H1 (cell line): ENCODE measurements around the gene TRPT1. TPM values are rescaled to one million over a fixed set of nuclear protein-coding genes. Genes with fewer than 3 reads are reported as not detected.

Experiments
- CTCF ChIA-PET: fragments of 300-600 bp; sonication (Branson Sonifier 250); formaldehyde crosslinking; loops from one replicate; lab custom pipeline; 2021; ENCODE audit not compliant: partially characterized antibody; lab: Charles Lee
- POLR2A ChIA-PET: fragments of 300-600 bp; sonication (Branson Sonifier 250); formaldehyde crosslinking; loops from one replicate; lab custom pipeline; 2021; ENCODE audit warnings: inconsistent platforms; ENCODE audit not compliant: partially characterized antibody; lab: Charles Lee
- DNase-seq, 2 experiments: peaks; one replicate each; pipeline versions ENCODE4 v3.0.0 to v3.0.0-alpha.2; 2010 to 2022; ENCODE audit warnings: low spot score in 2 of 2, low read depth in 1 of 2, mixed read lengths in 1 of 2
- FAIRE-seq: peaks from 2 replicates; lab custom pipeline; 2011; peaks lifted over from hg19 to GRCh38; lab: Jason Lieb, UNC
- H2AFZ ChIP-seq: 2 replicates; pipeline ENCODE4 v1.8.1; 2012; ENCODE audit warnings: low read length, inconsistent platforms
- H2AK5ac ChIP-seq: 2 replicates; pipeline ENCODE4 v1.6.1; 2013; ENCODE audit warnings: low read depth, low read length
- H2BK120ac ChIP-seq: replicated peaks from 2 replicates; pipeline ENCODE3; 2013; ENCODE audit warnings: low read depth, low read length, inconsistent platforms
- H2BK12ac ChIP-seq: 2 replicates; pipeline ENCODE4 v1.6.1; 2013; ENCODE audit warnings: low read depth, low read length
- H2BK15ac ChIP-seq: 2 replicates; pipeline ENCODE4 v1.6.1; 2013; ENCODE audit warnings: low read length
- H2BK20ac ChIP-seq: 2 replicates; pipeline ENCODE4 v1.6.1; 2013; ENCODE audit warnings: low read length
- H2BK5ac ChIP-seq: 2 replicates; pipeline ENCODE4 v1.6.1; 2013; ENCODE audit warnings: low read depth, low read length
- H3K14ac ChIP-seq: 2 replicates; pipeline ENCODE4 v1.6.1; 2013; ENCODE audit warnings: inconsistent platforms; ENCODE audit not compliant: insufficient read length
- H3K18ac ChIP-seq: 2 replicates; pipeline ENCODE4 v1.6.1; 2013; ENCODE audit warnings: low read length; ENCODE audit errors: extremely low read depth
- H3K23ac ChIP-seq: 2 replicates; pipeline ENCODE4 v1.6.1; 2013; ENCODE audit warnings: inconsistent platforms; ENCODE audit not compliant: insufficient read length
- H3K23me2 ChIP-seq: 2 replicates; pipeline ENCODE4 v1.6.1; 2013; ENCODE audit warnings: low read depth, low read length
- H3K27ac ChIP-seq: 2 replicates; pipeline ENCODE4 v1.6.1; 2011; ENCODE audit warnings: low read depth, low read length, inconsistent platforms
- H3K27me3 ChIP-seq, 4 experiments: replicated peaks in 1 of 4; 1 replicate in 1 of 4; 2 replicates in 3 of 4; pipeline versions ENCODE4 v1.6.1 to v1.8.1; 2011 to 2013; ENCODE audit warnings: low read length in 3 of 4, mild to moderate bottlenecking in 3 of 4, inconsistent platforms in 2 of 4, mixed read lengths in 2 of 4, moderate library complexity in 1 of 4; ENCODE audit not compliant: control insufficient read depth in 3 of 4, insufficient read depth in 3 of 4; ENCODE audit errors: extremely low read depth in 1 of 4
- H3K36me3 ChIP-seq, 4 experiments: 2 replicates each; pipeline versions ENCODE4 v1.6.1 to v1.8.1; 2011 to 2013; ENCODE audit warnings: mild to moderate bottlenecking in 4 of 4, low read length in 3 of 4, moderate library complexity in 2 of 4, control low read depth in 1 of 4, inconsistent platforms in 1 of 4; ENCODE audit not compliant: insufficient read depth in 4 of 4, control insufficient read depth in 2 of 4
- H3K4ac ChIP-seq: replicated peaks from 2 replicates; pipeline ENCODE3; 2013; ENCODE audit warnings: low read length, low read depth, mixed read lengths, inconsistent platforms; ENCODE audit not compliant: insufficient read length
- H3K4me1 ChIP-seq, 4 experiments: replicated peaks in 1 of 4; 1 replicate in 1 of 4; 2 replicates in 3 of 4; pipeline versions ENCODE4 v1.6.1 to v1.8.1; 2011 to 2013; ENCODE audit warnings: low read length in 3 of 4, inconsistent platforms in 2 of 4, mixed read lengths in 1 of 4; ENCODE audit not compliant: insufficient read depth in 4 of 4, control insufficient read depth in 3 of 4
- H3K4me2 ChIP-seq, 2 experiments: 2 replicates each; pipeline versions ENCODE4 v1.6.1 to v1.8.1; 2011 to 2013; ENCODE audit warnings: low read depth in 2 of 2, low read length in 2 of 2, control low read depth in 1 of 2, inconsistent platforms in 1 of 2, mild to moderate bottlenecking in 1 of 2; ENCODE audit not compliant: insufficient read depth in 1 of 2
- H3K4me3 ChIP-seq, 4 experiments: fragments of 200-600, 300-600 bp in 1 of 4; sonication (generic), shearing (Covaris generic), sonication (Bioruptor Twin) in 1 of 4; 2 replicates each; pipeline versions ENCODE4 v1.5.1 to v1.8.1; 2011 to 2016; ENCODE audit warnings: low read length in 4 of 4, low read depth in 3 of 4, control low read depth in 2 of 4, inconsistent platforms in 2 of 4, mild to moderate bottlenecking in 2 of 4, mixed read lengths in 1 of 4, moderate library complexity in 1 of 4; ENCODE audit not compliant: insufficient read depth in 2 of 4; ENCODE audit errors: extremely low read depth in 1 of 4
- H3K56ac ChIP-seq: replicated peaks from 2 replicates; pipeline ENCODE3; 2013; ENCODE audit warnings: low read depth, mild to moderate bottlenecking, mixed read lengths, low read length, inconsistent platforms; ENCODE audit not compliant: insufficient read length
- H3K79me1 ChIP-seq: 2 replicates; pipeline ENCODE4 v1.6.1; 2013; ENCODE audit warnings: low read depth, low read length, control low read depth
- H3K79me2 ChIP-seq, 2 experiments: 2 replicates each; pipeline versions ENCODE4 v1.6.1 to v1.8.1; 2012 to 2013; ENCODE audit warnings: low read length in 2 of 2, mild to moderate bottlenecking in 2 of 2, inconsistent platforms in 1 of 2; ENCODE audit not compliant: insufficient read depth in 2 of 2, control insufficient read depth in 1 of 2
- H3K9ac ChIP-seq, 4 experiments: replicated peaks in 1 of 4; 1 replicate in 1 of 4; 2 replicates in 3 of 4; pipeline versions ENCODE4 v1.6.1 to v1.8.1; 2011 to 2013; ENCODE audit warnings: low read depth in 3 of 4, low read length in 3 of 4, control low read depth in 2 of 4, mild to moderate bottlenecking in 2 of 4, moderate library complexity in 2 of 4, inconsistent platforms in 1 of 4; ENCODE audit errors: extremely low read depth in 1 of 4
- H3K9me3 ChIP-seq, 2 experiments: 2 replicates each; pipeline versions ENCODE4 v1.6.1 to v1.8.1; 2012 to 2013; ENCODE audit warnings: mild to moderate bottlenecking in 2 of 2, moderate library complexity in 2 of 2, control low read depth in 1 of 2, inconsistent platforms in 1 of 2, low read depth in 1 of 2, low read length in 1 of 2, mixed read lengths in 1 of 2; ENCODE audit not compliant: insufficient read depth in 2 of 2
- H4K20me1 ChIP-seq, 2 experiments: replicated peaks in 1 of 2; 2 replicates each; pipeline versions ENCODE3 to v1.8.1; 2011 to 2013; ENCODE audit warnings: inconsistent platforms in 2 of 2, low read length in 2 of 2, mild to moderate bottlenecking in 1 of 2; ENCODE audit not compliant: insufficient read depth in 2 of 2, control insufficient read depth in 1 of 2
- H4K5ac ChIP-seq: 2 replicates; pipeline ENCODE4 v1.6.1; 2013; ENCODE audit warnings: low read length, low read depth, mixed read lengths, inconsistent platforms; ENCODE audit not compliant: insufficient read length
- H4K8ac ChIP-seq: 2 replicates; pipeline ENCODE4 v1.8.0; 2013; ENCODE audit warnings: mild to moderate bottlenecking, moderate library complexity, low read length, inconsistent platforms; ENCODE audit not compliant: insufficient read depth; ENCODE audit errors: extremely low read depth
- H4K91ac ChIP-seq: replicated peaks from 2 replicates; pipeline ENCODE3; 2013; ENCODE audit warnings: low read length, mixed read lengths, inconsistent platforms; ENCODE audit not compliant: insufficient read length
- ASH2L ChIP-seq: fragments of 200-600, 300-600 bp; sonication (generic); IDR thresholded peaks from one replicate; pipeline ENCODE4 v1.7.1; 2017; ENCODE audit warnings: low read length
- BACH1 ChIP-seq: IDR thresholded peaks from 2 replicates; pipeline ENCODE4 v1.6.1; 2012; ENCODE audit warnings: low read length, improper control_type of control experiment
- CTBP2 ChIP-seq: IDR thresholded peaks from 2 replicates; pipeline ENCODE4 v1.7.0; 2011; ENCODE audit warnings: borderline replicate concordance, mild to moderate bottlenecking, moderate library complexity, mixed read lengths, low read length; ENCODE audit not compliant: insufficient read depth, insufficient read length
- EGR1 ChIP-seq: IDR thresholded peaks from 2 replicates; pipeline ENCODE4 v1.6.1; 2011; ENCODE audit warnings: low read depth, low read length, borderline replicate concordance
- GTF2F1 ChIP-seq: IDR thresholded peaks from 2 replicates; pipeline ENCODE4 v1.6.1; 2012; ENCODE audit warnings: low read depth, low read length, improper control_type of control experiment, borderline replicate concordance
- POLR2A ChIP-seq, 2 experiments: IDR thresholded peaks; 1 replicate in 1 of 2; 2 replicates in 1 of 2; pipeline ENCODE4 v1.6.1; 2011; ENCODE audit warnings: low read depth in 2 of 2, low read length in 2 of 2, mild to moderate bottlenecking in 2 of 2; ENCODE audit errors: control extremely low read depth in 1 of 2
- SP1 ChIP-seq: IDR thresholded peaks from 2 replicates; pipeline ENCODE4 v1.6.1; 2011; ENCODE audit warnings: low read depth, low read length
- TAF7 ChIP-seq: optimal IDR thresholded peaks from 2 replicates; pipeline ENCODE3; 2011; ENCODE audit warnings: low read depth, mild to moderate bottlenecking, inconsistent platforms, low read length, moderate library complexity, borderline replicate concordance
- TEAD4 ChIP-seq: IDR thresholded peaks from 2 replicates; pipeline ENCODE4 v1.6.1; 2012; ENCODE audit warnings: low read depth, low read length, inconsistent platforms, mixed read lengths
- WGBS, 2 experiments: shearing (Covaris generic) in 1 of 2; methylation state at CpG; one replicate each; pipeline versions ENCODE4 v1.1.6 to v1.1.7; 2013 to 2015; ENCODE audit warnings: low lambda C conversion rate in 2 of 2, mixed read lengths in 2 of 2, inconsistent platforms in 1 of 2, low coverage in 1 of 2, missing lambda C conversion rate in 1 of 2; ENCODE audit not compliant: insufficient replicate concordance in 2 of 2, insufficient coverage in 1 of 2, insufficient read length in 1 of 2; ENCODE audit errors: extremely low coverage in 1 of 2, missing lambda C conversion rate in 1 of 2; 5-methylcytosine and 5-hydroxymethylcytosine counted together
- polyA plus RNA-seq, 7 experiments: library from polyadenylated mRNA; depleted of rRNA in 3 of 7; stranded (reverse) in 5 of 7; unstranded in 2 of 7; fragments of >200 nt in 5 of 7; fragments of 200-250 nt in 2 of 7; gene quantifications; 1 replicate in 5 of 7; 2 replicates in 1 of 7; 4 replicates in 1 of 7; pipeline versions ENCODE4 v1.2.1 to v1.2.3, GENCODE V29; 2011 to 2013; ENCODE audit warnings: missing spikeins in 2 of 7, mixed read lengths in 2 of 7
- total RNA-seq: library from RNA; stranded (reverse); fragmentation: NEBNext Ultra II Directional; extraction: Animal tissue kit (Norgen Biotek cat#: 25700); gene quantifications from 2 replicates; pipeline ENCODE4 v1.2.1, GENCODE V29; 2021
- TF ChIP-seq, protein P1 (sequence below): IDR thresholded peaks from 2 replicates; pipeline ENCODE4 v1.6.1; 2012; ENCODE audit warnings: low read length, inconsistent platforms

The TRPT1 gene
- total and polyA plus RNA-seq, 2 of the 8 experiments (the other 6 are each of a cell fraction or from before 2014, with no cell fraction given), result 34.5 to 74.6 TPM

- FAIRE-seq (no peak), DNase-seq (no peak)
- no peak overlapping the region for H3K56ac ChIP-seq
- no peak overlapping the region for H2BK12ac ChIP-seq
- no peaks in the 10 kb centered on the region for H3K79me2 ChIP-seq
- peaks cover 0 to 11% (median 4%) of the 10 kb centered on the region in 4 experiments; a peak in 5 of 7 replicates for H3K4me1 ChIP-seq
- no peaks in the 10 kb centered on the region for H3K9me3 ChIP-seq
- peaks cover 10 to 56% (median 23%) of the 10 kb centered on the region in 4 experiments for H3K36me3 ChIP-seq
- no peak overlapping the region for H4K91ac ChIP-seq
- CTCF ChIA-PET, result interaction anchor here (0.6 to 8.5 kb wide), 11 partner anchors 9 to 841 kb away, joined by 3 to 102 read pairs (median 4); partner anchors contain the start of genes BAD, CATSPERZ, PLCB3 and PPP1R14B
- H3K23ac ChIP-seq, result no peak overlapping the region
- no peak overlapping the region for H3K18ac ChIP-seq
- H2BK20ac ChIP-seq, result no peak overlapping the region
- no peaks in the 10 kb centered on the region for H3K79me1 ChIP-seq
- no peak overlapping the region for H2BK15ac ChIP-seq
- H3K27me3 ChIP-seq, result no peaks in the 10 kb centered on the region
- H4K20me1 ChIP-seq, result peaks cover 4 to 13% of the 10 kb centered on the region in 2 experiments
- H2AK5ac ChIP-seq, result no peak overlapping the region
- no peak overlapping the region for H3K9ac ChIP-seq
- H2BK120ac ChIP-seq, result no peak overlapping the region
- peaks cover 2% of the 10 kb centered on the region for H3K23me2 ChIP-seq
- no peak overlapping the region for H3K4me2 ChIP-seq
- POLR2A ChIA-PET, result interaction anchor here (0.6 to 11.9 kb wide), 7 partner anchors 9 to 95 kb away, joined by 3 to 352 read pairs (median 4); partner anchors contain the start of genes FKBP2, PLCB3 and PPP1R14B
- no peak overlapping the region for H2BK5ac ChIP-seq
- H4K8ac ChIP-seq, result no peak overlapping the region
- H3K27ac ChIP-seq, result no peak overlapping the region
- H2AFZ ChIP-seq, result no peak overlapping the region
- no peak overlapping the region for H3K14ac ChIP-seq
- WGBS, 2 experiments, result 92% methylated on average over 30 of the region's 35 CpGs; no CpG with 5 or more reads in 1 of the 2 experiments
- H3K4me3 ChIP-seq, result no peak overlapping the region
- H3K4ac ChIP-seq, result no peak overlapping the region
- no peak overlapping the region for H4K5ac ChIP-seq
- no peak for TF ChIP-seq POLR2A (IDR thresholded peaks at IDR 0.05; ENCODE audit: control extremely low read depth in 1 of 2, low read depth in 2 of 2, low read length in 2 of 2)
- TF ChIP-seq SP1, result no peak
- no peak for TF ChIP-seq TEAD4
- TF ChIP-seq ASH2L, result no peak
- TF ChIP-seq BACH1, result no peak
- TF ChIP-seq TAF7, result no peak
- TF ChIP-seq, protein P1, sequence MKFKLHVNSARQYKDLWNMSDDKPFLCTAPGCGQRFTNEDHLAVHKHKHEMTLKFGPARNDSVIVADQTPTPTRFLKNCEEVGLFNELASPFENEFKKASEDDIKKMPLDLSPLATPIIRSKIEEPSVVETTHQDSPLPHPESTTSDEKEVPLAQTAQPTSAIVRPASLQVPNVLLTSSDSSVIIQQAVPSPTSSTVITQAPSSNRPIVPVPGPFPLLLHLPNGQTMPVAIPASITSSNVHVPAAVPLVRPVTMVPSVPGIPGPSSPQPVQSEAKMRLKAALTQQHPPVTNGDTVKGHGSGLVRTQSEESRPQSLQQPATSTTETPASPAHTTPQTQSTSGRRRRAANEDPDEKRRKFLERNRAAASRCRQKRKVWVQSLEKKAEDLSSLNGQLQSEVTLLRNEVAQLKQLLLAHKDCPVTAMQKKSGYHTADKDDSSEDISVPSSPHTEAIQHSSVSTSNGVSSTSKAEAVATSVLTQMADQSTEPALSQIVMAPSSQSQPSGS, result no peak
- TF ChIP-seq GTF2F1, result no peak
- no peak for TF ChIP-seq EGR1
- TF ChIP-seq CTBP2, result no peak
These were observed 39.5 kb upstream of the TRPT1 start for GRCh38 chr11:64265176-64266160.
